Stimulated activated CD8-positive, alpha-beta memory T cell treated with anti-CD3 and anti-CD28 coated beads, Interleukin-12 subunit alpha, Interleukin-12 subunit beta, amount 100 ng/mL, for 24 hours (primary cell): ENCODE results near the gene SLC11A1.

ENCODE experiments used
- DNase-seq: peaks from one replicate; pipeline ENCODE4 v3.0.0-alpha.2; 2020; ENCODE audit errors: extremely low read depth

SLC11A1 gene

GRCh38 chr2:218405086-218405745 is 23.1 kb downstream of the SLC11A1 start:
- no peak for DNase-seq

GRCh38 chr2:218405746-218406208 is 23.7 kb downstream of the SLC11A1 start:
- DNase-seq = no peak

DNA sequence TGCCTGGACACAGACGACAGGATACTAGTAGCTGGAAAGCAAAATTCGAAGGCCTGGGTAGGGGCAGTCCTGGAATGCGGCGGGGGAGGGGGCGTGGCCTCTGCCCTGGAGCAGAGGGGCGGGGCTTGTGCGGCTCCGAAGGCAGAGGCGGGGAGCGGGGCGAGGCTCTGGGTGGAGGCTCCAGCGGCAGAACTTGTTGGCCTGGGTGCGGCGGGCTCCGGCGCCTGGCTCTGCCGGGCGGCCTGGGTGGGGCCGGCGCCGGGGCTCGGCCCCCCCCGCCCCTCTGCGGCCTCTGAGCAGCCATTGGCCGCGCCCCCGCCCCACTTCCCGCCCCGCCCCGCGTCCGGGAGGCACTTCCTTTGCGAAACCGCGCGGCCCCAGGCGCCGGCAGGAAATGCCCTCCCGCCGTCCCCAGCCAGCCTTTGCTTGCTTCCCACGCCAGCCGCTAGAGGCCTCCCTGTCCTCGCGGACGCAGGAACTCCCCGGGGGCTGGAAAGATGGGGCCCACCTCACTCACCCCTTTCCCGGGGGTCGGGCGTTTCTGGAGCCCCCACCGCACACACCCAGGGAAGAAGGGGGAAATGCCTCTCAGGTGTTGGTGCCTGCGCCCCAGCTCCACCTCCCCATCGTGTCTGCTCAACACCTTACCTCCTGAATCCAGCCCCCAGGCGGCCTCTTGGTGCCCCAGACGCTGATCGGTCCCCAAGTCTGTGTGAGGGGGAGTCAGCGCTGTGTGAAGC is 24.3 kb downstream of the SLC11A1 start:
- DNase-seq = peak; percentile 81

- DNase-seq = no peak
Measured at GRCh38 chr2:218406949-218407618, 25.0 kb downstream of the SLC11A1 start.

GRCh38 chr2:218407717-218408116 is 25.6 kb downstream of the SLC11A1 start:
- no peak for DNase-seq

GRCh38 chr2:218418321-218418716 is 36.2 kb downstream of the SLC11A1 start:
- DNase-seq = no peak

GRCh38 chr2:218418717-218419458 is 36.8 kb downstream of the SLC11A1 start, which contains the start of gene VIL1:
VIL1 (plus strand) TSS chr2:218419123; CDS start chr2:218423779, 4,656 bp downstream.
- no peak for DNase-seq

DNA sequence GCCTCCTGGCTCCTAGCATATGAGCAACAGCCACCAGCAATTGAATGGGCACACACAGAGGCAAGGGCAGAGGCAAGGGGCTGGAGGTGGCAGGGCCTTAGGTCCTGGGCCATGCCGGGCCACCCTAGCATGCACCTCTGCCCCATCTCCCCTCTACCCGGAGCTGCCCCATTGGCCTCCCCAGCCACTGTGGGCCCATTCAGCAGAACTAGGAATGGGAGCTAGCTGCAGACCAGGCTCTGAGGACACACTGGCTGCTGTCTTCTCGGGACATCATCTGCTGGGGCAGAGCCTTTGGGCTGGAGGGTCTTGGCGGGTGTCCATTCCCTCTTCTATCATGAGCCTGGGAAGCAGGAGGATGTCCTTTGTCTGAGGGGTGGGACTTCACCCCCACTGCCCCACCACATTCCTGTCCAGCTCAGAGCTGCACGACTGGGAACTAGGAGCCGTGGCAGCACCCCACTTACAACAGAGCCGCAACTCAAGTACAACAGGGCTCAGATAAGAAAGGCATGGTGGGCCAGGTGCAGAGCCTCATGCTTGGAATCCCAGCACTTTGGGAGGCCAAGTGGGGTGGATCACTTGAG is 37.6 kb downstream of the SLC11A1 start:
- DNase-seq = no peak

GRCh38 chr2:218421027-218421426 is 39.0 kb downstream of the SLC11A1 start:
- no peak for DNase-seq

GRCh38 chr2:218422403-218423086 is 40.5 kb downstream of the SLC11A1 start:
- no peak for DNase-seq

DNA sequence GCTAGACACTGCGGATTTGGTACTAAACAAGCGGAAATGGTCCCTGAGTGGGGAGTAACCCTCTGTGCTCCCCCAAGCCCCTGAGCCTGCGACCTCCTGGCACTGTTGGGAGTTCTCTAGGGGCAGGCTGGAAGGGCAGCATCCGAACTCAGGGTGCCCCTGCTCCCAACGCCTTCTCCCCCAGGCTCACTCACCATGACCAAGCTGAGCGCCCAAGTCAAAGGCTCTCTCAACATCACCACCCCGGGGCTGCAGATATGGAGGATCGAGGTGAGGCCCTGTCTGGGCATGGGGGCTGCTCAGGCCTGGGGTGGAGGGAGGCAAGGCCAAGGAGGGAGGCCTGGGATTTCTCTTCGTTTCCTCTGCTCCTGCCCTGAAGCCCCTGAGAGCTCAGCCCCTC is 41.5 kb downstream of the SLC11A1 start:
- DNase-seq = no peak

DNA sequence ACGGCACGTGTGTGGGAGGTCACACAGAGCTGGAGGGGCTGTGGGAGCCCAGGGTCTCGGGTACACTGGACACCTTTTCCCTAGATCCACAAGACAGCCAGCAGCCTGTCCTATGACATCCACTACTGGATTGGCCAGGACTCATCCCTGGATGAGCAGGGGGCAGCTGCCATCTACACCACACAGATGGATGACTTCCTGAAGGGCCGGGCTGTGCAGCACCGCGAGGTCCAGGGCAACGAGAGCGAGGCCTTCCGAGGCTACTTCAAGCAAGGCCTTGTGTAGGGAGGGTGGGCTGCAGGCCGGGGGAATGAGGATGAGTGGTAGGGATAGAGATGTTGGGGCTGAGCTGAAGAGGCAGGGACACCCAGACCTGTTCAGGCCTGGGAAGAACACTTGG is 43.5 kb downstream of the SLC11A1 start:
- DNase-seq = no peak

DNA sequence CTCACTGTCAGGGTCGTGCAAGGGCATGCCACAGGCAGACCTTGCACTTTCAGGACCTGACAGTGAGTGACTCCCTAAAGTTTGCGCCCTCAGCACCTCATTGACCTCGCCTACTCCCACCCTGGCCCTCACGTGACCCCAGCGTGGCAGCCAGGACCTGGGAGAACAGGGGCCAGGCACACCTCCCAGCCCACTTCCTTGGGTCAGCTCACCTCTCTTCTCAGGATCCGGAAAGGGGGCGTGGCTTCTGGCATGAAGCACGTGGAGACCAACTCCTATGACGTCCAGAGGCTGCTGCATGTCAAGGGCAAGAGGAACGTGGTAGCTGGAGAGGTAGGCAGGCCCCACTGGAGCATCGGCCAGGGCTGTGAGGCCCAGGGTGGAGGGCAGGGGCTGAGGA is 45.7 kb downstream of the SLC11A1 start:
- no peak for DNase-seq

- no peak for DNase-seq
Measured at GRCh38 chr2:218428846-218429558, 46.9 kb downstream of the SLC11A1 start.

DNA sequence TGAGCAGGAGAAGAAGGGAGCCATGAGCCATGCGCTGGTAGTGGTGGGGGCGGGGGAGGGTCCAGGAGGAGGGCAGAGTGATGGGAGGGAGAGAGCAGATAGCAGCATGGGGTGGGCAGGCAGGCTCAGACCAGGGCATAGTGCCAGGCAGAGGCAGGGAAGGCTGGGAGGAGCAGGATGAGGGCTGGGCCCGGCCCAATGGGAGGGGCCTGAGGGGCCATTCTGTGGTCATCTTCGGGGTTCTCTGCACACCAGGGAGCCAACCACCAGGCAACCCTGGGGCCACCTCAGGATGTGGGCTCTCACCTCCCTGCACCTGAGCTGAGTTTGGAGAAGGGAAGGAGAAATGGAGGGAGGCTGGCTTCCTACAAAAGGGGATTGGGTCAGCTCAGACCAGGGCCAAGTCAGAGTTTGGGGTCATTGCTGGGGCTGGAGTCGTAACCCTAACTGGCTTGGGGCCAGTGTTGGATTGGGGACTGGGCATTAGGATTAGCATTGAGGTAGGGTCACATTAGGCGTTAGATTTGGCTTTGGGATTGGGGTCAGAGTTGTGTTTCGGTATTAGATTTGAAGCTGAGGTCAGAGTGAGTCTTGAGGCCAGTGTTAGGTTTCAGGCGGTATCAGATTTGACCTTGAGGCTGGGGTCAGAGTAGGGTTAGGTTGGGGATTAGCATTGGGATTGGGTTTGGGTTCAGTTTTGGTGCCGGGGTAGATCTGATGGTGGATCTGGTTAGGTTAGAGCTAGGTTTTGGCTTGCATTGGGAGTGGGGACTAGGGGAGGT is 48.0 kb downstream of the SLC11A1 start:
- DNase-seq = no peak

GRCh38 chr2:218430721-218431120 is 48.6 kb downstream of the SLC11A1 start:
- DNase-seq = no peak

DNA sequence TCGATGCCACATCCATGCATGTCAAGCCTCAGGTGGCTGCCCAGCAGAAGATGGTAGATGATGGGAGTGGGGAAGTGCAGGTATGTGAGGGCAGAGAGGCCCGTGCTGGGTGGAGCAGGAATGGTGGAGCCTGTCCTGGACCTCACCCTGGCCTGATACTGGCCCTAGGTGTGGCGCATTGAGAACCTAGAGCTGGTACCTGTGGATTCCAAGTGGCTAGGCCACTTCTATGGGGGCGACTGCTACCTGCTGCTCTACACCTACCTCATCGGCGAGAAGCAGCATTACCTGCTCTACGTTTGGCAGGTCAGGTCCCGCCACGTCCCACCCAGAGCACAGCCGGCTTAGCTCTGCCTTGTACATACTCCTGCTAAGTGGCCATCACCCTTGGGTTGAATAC is 49.8 kb downstream of the SLC11A1 start:
- no peak for DNase-seq

DNA sequence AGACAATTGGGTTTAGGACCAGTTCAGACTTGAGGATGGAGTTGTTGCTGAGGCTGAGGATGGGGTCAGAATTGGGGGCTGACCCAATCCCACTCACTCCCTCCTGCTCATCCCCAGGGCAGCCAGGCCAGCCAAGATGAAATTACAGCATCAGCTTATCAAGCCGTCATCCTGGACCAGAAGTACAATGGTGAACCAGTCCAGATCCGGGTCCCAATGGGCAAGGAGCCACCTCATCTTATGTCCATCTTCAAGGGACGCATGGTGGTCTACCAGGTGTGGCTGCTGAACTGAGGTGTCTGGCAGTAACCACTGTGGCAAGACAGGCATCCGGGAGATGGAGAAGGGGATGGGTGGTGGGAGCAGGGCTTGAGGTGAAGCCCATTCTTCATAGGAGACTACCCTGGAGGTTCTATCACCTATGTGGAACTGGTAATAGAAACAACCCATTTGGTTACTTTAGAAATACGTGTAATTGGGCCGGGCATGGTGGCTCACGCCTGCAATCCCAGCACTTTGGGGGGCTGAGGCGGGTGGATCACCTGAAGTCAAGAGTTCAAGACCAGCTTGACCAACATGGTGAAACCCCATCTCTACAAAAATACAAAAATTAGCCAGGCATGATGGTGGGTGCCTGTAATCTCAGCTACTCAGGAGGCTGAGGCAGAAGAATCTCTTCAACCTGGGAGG is 50.7 kb downstream of the SLC11A1 start:
- DNase-seq = no peak

DNA sequence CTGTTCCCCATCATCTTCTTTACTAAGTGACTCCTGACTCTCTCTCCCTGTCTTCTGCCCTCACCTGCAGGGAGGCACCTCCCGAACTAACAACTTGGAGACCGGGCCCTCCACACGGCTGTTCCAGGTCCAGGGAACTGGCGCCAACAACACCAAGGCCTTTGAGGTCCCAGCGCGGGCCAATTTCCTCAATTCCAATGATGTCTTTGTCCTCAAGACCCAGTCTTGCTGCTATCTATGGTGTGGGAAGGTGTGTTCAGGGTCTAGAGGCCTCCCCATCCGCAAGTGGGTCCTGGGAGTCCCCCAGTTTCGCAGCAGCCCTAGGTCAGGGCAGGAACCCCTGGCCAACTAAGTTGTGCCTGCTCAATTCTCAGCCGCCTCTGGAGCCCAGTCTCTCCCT is 52.4 kb downstream of the SLC11A1 start:
- DNase-seq = no peak
